Natural killer cell treated with Interleukin-12 subunit alpha and Interleukin-12 subunit beta and Interleukin-15 and Interleukin-18, amount 100 ng/mL, for 72 hours (primary cell): ENCODE results near the gene PPEF2. TPM values are rescaled to one million over a fixed set of nuclear protein-coding genes. Genes with fewer than 3 reads are reported as not detected.
"Not testable (repeated sequence)": the region's sequence is repeated elsewhere in the genome, so short reads cannot be mapped to it uniquely, and the experiment has no call there.

ENCODE experiments used
- ATAC-seq, 2 donors: fragments of 150-1000 bp; cut with Tn5 transposase in 1 of 2; sonication (Bioruptor Pico), chemical (Tn5 transposase) in 1 of 2; 2 replicates each; pipeline ENCODE4 v1.10.0; 2021
- DNase-seq: peaks from one replicate; pipeline ENCODE4 v3.0.0; 2022; ENCODE audit warnings: low spot score
- H3K27ac Mint-ChIP-seq, 2 donors: 1 replicate in 1 of 2; 2 replicates in 1 of 2; pipeline ENCODE4 v1.8.0; 2022; ENCODE audit warnings: mixed read lengths in 2 of 2, mild to moderate bottlenecking in 1 of 2, moderate library complexity in 1 of 2
- H3K27me3 Mint-ChIP-seq, 2 donors: 1 replicate in 1 of 2; 2 replicates in 1 of 2; pipeline ENCODE4 v1.8.0; 2022; ENCODE audit warnings: mixed read lengths in 2 of 2
- H3K36me3 Mint-ChIP-seq: one replicate; pipeline ENCODE4 v1.8.0; 2022; ENCODE audit warnings: mixed read lengths
- H3K4me1 Mint-ChIP-seq, 2 donors: 1 replicate in 1 of 2; 2 replicates in 1 of 2; pipeline ENCODE4 v1.8.0; 2022; ENCODE audit warnings: low read depth in 2 of 2, mixed read lengths in 2 of 2, mild to moderate bottlenecking in 1 of 2
- H3K4me3 Mint-ChIP-seq: one replicate; pipeline ENCODE4 v1.8.0; 2022; ENCODE audit warnings: mixed read lengths
- H3K9me3 Mint-ChIP-seq: 2 replicates; pipeline ENCODE4 v1.8.0; 2022; ENCODE audit warnings: mixed read lengths
- total RNA-seq, 2 donors: library from RNA; stranded (reverse); gene quantifications; one replicate each; pipeline ENCODE4 v1.2.3, GENCODE V29; 2022

The PPEF2 gene
- total RNA-seq, 2 donors from 2014 or later: not detected

DNA sequence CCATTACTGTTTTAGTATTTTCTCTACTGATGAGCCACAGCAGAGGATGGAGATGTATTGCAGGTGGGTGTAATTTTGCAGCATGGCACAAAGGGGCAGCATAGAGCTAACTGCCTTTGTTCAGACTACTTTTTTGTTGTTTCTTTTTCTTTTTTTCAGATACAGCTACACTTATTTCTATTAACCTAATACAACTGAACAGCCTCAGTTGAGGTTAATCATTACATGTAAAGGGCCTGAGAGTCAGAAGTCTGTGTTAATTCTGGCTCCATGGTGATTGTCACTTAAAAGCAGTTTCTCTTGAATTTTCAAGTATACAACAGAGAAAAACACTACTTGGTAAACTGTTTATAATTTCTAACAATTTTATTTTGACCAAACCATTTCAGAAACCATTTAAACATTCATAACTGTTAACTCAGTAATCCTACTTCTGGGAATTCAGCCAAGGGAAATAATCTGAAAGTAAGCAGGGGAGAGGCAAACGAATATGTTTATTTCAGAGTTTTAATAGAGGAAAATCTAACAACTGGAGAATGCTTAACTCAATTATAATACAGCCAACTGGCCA, 13.9 kb upstream of the PPEF2 start:
- Mint-ChIP-seq H3K36me3 (peaks cover 7% of the 10 kb centered on the region), H3K4me3 (no peak overlapping the region), H3K27me3 (no peaks in the 10 kb centered on the region), H3K4me1 (no peaks in the 10 kb centered on the region), H3K9me3 (no peaks in the 10 kb centered on the region), H3K27ac (no peak overlapping the region)
- ATAC-seq (peak in 1 of 2 donors; percentile 49), DNase-seq (no peak)

- H3K27ac Mint-ChIP-seq: no peak overlapping the region
- DNase-seq (no peak), ATAC-seq (no peak)
These were observed 10.7 kb upstream of the PPEF2 start for GRCh38 chr4:75912968-75913367.

GRCh38 chr4:75910831-75911230, 8.6 kb upstream of the PPEF2 start:
- H3K4me3 Mint-ChIP-seq, H3K9me3 Mint-ChIP-seq, H3K27ac Mint-ChIP-seq, H3K36me3 Mint-ChIP-seq, DNase-seq, H3K27me3 Mint-ChIP-seq, ATAC-seq, H3K4me1 Mint-ChIP-seq: not testable (repeated sequence)

More at GRCh38 chr4:75912968-75913367, 10.7 kb upstream of the PPEF2 start:
- H3K27me3 Mint-ChIP-seq: no peaks in the 10 kb centered on the region
- no peaks in the 10 kb centered on the region for H3K9me3 Mint-ChIP-seq
- H3K4me3 Mint-ChIP-seq: no peak overlapping the region
- no peaks in the 10 kb centered on the region for H3K4me1 Mint-ChIP-seq
- H3K36me3 Mint-ChIP-seq: no peaks in the 10 kb centered on the region

DNA sequence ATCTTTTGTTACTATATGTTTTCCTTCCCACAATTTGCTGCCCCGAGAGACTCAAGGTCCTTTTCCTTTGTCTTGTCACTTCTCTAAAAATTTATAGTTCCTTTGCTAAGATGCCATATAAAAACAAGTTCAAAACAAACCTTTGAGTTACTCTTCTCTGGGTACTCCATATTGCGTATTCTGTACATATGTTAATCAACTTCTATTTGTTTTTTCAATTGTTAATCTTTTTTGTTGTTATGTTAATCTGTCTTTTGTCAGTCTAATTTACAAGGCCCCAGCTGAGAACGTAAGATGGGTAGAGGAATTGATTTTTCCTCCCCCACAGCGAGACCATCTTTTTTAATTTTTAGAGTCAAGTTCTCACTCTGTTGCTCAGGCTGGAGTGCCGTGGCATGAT, 7.2 kb upstream of the PPEF2 start:
- Mint-ChIP-seq H3K27ac (no peak overlapping the region), H3K36me3 (no peaks in the 10 kb centered on the region)

DNA sequence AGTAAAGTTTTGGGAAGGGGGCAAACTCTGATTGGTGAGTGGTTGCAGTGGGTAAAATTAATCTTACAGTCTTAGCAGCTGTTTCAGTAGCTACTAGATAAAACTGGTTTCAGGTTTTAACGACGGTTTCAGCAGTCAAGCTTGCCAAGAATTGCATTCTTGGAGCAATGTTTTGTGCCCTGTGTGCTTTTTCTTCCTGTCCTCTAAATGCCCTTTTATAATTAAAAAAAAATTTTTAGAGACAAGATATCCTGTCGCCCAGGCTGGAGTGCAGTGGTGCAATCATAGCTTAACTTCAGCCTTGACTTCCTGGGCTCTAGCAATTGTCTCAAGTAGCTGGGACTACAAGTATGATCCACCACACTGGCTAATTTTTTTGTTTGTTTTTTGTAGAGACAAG, 6.3 kb upstream of the PPEF2 start:
- no peak overlapping the region for H3K27ac Mint-ChIP-seq
- ATAC-seq (no peak), DNase-seq (no peak)
- no peaks in the 10 kb centered on the region for H3K27me3 Mint-ChIP-seq
- no peaks in the 10 kb centered on the region for H3K9me3 Mint-ChIP-seq
- no peaks in the 10 kb centered on the region for H3K4me1 Mint-ChIP-seq
- no peak overlapping the region for H3K4me3 Mint-ChIP-seq
- H3K36me3 Mint-ChIP-seq: no peaks in the 10 kb centered on the region

More for the DNA sequence above, 7.2 kb upstream of the PPEF2 start:
- Mint-ChIP-seq H3K4me1 (no peaks in the 10 kb centered on the region), H3K4me3 (no peak overlapping the region), H3K27me3 (no peaks in the 10 kb centered on the region), H3K9me3 (no peaks in the 10 kb centered on the region)
- ATAC-seq: no peak
- DNase-seq: no peak

DNA sequence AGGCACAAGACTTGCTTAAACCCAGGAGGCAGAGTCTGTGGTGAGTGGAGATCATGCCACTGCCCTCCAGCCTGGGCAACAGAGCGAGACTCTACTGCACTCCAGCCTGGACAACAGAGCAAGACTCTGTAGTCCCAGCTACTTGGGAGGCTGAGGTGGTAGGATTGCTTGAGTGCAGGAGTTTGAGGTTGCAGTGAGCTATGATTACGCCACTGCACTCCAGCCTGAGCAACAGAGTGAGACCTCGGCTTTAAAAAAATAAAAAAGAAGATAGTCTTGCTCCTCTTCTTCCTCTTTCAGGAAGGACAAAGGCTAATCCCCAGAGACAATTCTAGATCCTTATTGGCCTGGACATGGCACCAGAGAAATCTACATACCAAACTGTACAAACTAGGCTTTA, 5.7 kb upstream of the PPEF2 start:
- Mint-ChIP-seq H3K4me1 (no peaks in the 10 kb centered on the region), H3K27me3 (no peaks in the 10 kb centered on the region), H3K4me3 (no peak overlapping the region), H3K9me3 (no peaks in the 10 kb centered on the region), H3K36me3 (no peaks in the 10 kb centered on the region), H3K27ac (no peak overlapping the region)
- DNase-seq (no peak), ATAC-seq (no peak)

GRCh38 chr4:75904076-75904475, 1.8 kb upstream of the PPEF2 start:
- H3K36me3 Mint-ChIP-seq: no peaks in the 10 kb centered on the region
- no peaks in the 10 kb centered on the region for H3K9me3 Mint-ChIP-seq
- no peak for DNase-seq
- peaks cover 0 to 3% of the 10 kb centered on the region in 2 donors for H3K27me3 Mint-ChIP-seq
- no peak for ATAC-seq
- H3K27ac Mint-ChIP-seq: no peak overlapping the region
- H3K4me1 Mint-ChIP-seq: no peaks in the 10 kb centered on the region
- no peak overlapping the region for H3K4me3 Mint-ChIP-seq

- no peak overlapping the region for H3K4me3 Mint-ChIP-seq
- no peak for DNase-seq
These were observed 3.7 kb downstream of the PPEF2 start for GRCh38 chr4:75898536-75898935.

DNA sequence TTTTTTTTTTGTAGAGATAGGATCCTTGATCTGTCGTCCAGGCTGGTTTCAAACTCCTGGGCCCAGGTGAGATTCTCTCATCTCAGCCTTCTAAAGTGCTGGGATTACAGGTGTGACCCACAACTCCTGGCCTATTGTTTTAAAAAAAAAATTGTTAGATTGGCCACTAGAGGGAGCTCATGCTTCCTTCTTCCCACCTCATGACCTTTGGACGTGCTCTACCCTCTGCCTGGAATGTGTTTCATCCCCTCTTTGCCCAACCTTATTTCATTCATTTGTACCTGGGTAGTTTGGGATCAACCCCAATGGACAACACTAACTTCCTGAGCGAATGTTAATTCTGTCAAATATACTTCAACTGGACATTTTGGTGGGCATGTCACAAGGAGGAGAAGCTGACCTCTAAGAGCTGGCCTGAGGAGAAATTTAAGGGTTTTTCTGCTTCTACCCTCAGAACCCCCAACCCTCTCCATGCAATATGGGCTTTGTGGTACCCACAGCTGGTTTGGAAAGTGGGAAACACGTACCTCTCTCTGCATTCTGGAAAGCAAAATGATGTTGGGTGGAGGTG, 6.4 kb downstream of the PPEF2 start:
- H3K27ac Mint-ChIP-seq: no peak overlapping the region
- ATAC-seq (peak; percentile 57 to 70), DNase-seq (no peak)
- H3K36me3 Mint-ChIP-seq: no peaks in the 10 kb centered on the region
- H3K4me3 Mint-ChIP-seq: no peak overlapping the region
- H3K4me1 Mint-ChIP-seq: no peaks in the 10 kb centered on the region
- no peaks in the 10 kb centered on the region for H3K9me3 Mint-ChIP-seq
- peaks cover 5 to 10% of the 10 kb centered on the region in 2 donors for H3K27me3 Mint-ChIP-seq

More at GRCh38 chr4:75898536-75898935, 3.7 kb downstream of the PPEF2 start:
- no peaks in the 10 kb centered on the region for H3K9me3 Mint-ChIP-seq
- H3K36me3 Mint-ChIP-seq: no peaks in the 10 kb centered on the region
- H3K27me3 Mint-ChIP-seq: peaks cover 5 to 10% of the 10 kb centered on the region in 2 donors
- no peak for ATAC-seq
- no peaks in the 10 kb centered on the region for H3K4me1 Mint-ChIP-seq
- no peak overlapping the region for H3K27ac Mint-ChIP-seq

DNA sequence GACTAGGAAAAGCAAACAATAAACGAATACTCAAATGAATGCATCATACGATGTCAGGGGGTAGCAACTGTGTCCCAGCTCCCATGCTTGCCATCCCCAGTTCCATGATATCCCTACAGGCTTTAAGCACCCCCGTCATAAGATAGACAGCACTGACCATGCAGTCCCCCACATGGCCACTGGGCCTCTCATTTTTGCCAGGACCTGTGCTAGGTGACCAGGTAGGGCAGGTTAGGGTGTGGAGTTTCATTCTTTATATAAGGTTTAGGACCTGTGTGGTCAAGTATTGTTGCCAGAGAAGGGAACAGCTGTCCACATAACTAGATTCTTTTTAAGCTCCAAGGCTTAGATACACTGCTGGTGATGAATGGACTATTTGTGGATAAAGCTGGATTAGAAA, 9.7 kb downstream of the PPEF2 start:
- Mint-ChIP-seq H3K27ac (no peak overlapping the region), H3K4me1 (no peaks in the 10 kb centered on the region), H3K4me3 (no peak overlapping the region), H3K36me3 (no peaks in the 10 kb centered on the region), H3K27me3 (peaks cover 6 to 7% of the 10 kb centered on the region in 2 donors), H3K9me3 (no peaks in the 10 kb centered on the region)
- ATAC-seq: no peak
- DNase-seq: no peak

DNA sequence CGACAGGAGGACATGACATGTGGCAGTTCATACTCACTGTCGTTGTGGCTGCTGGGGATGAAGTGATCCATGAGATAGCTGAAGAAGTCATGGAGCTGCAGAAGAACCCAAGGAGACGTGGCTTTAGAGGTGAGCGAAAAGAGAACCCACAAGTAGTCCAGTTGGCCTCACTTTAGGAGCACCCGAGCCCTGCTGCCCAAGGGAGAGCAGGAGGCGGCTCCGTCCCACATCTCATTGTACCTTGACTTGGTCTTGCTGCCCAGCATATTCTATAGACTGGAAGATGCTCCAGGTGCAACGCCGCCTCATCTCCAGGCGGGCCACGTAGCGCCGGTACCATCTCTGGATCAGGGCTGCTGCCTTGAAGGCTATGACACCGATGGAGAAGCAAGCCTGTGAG, 10.6 kb downstream of the PPEF2 start:
- ATAC-seq: no peak
- Mint-ChIP-seq H3K27me3 (peaks cover 6 to 7% of the 10 kb centered on the region in 2 donors), H3K36me3 (no peaks in the 10 kb centered on the region), H3K27ac (no peak overlapping the region), H3K9me3 (no peaks in the 10 kb centered on the region), H3K4me1 (no peaks in the 10 kb centered on the region), H3K4me3 (no peak overlapping the region)
- no peak for DNase-seq

- Mint-ChIP-seq H3K9me3 (no peaks in the 10 kb centered on the region), H3K27ac (no peak overlapping the region), H3K36me3 (no peaks in the 10 kb centered on the region), H3K4me1 (no peaks in the 10 kb centered on the region), H3K27me3 (peaks cover 6 to 7% of the 10 kb centered on the region in 2 donors), H3K4me3 (no peak overlapping the region)
- ATAC-seq: peak in 1 of 2 donors; percentile 20
- no peak for DNase-seq
These were observed 12.6 kb downstream of the PPEF2 start for GRCh38 chr4:75889537-75890199.

DNA sequence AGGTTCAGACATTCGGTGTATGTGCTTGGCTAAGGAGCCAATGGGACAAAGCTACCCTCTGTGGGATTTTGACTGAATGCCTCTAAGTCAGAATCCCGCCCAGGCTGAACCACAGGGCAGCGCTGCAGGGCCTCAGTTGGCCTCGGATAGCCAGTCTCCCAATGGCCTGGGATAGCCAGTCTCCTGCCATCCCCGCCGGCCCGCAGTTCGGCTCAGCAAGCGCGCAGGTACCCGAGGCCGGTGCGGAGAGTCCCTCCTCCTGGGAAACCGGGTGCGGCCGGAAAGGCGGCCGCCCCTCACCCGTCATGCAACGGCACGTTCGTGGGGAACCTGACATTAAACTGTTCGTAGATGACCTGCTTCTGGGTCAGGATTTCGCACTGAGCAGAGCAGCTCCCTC, 16.1 kb downstream of the PPEF2 start:
- no peak overlapping the region for H3K27ac Mint-ChIP-seq
- H3K36me3 Mint-ChIP-seq: no peaks in the 10 kb centered on the region
- no peak for ATAC-seq

DNA sequence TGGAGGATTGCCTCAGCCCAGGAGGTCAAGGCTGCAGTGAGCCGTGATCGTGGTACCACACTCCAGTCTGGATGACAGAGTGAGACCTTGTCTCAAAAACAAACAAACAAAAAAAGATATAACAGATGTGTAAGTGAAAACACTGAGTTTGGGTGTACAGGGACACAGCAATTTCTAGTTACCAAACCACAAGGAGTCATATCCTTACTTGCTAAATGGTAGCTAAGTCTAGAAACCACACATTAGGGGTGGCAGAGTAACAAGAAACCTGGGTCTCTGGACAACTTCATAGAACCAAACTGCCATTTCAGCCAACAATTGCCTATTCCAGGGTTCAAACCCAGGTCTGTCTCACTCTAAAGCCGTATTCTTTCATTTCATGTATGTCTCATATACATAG, 20.8 kb downstream of the PPEF2 start:
- H3K27ac Mint-ChIP-seq: no peak overlapping the region
- peak in 1 of 2 donors; percentile 78 for ATAC-seq
- peaks cover 0 to 6% of the 10 kb centered on the region in 2 donors for H3K27me3 Mint-ChIP-seq
- no peaks in the 10 kb centered on the region for H3K36me3 Mint-ChIP-seq
- no peaks in the 10 kb centered on the region for H3K9me3 Mint-ChIP-seq
- no peaks in the 10 kb centered on the region for H3K4me1 Mint-ChIP-seq
- H3K4me3 Mint-ChIP-seq: no peak overlapping the region
- DNase-seq: no peak

More for the DNA sequence above, 16.1 kb downstream of the PPEF2 start:
- H3K4me3 Mint-ChIP-seq: no peak overlapping the region
- no peaks in the 10 kb centered on the region for H3K4me1 Mint-ChIP-seq
- no peaks in the 10 kb centered on the region for H3K9me3 Mint-ChIP-seq
- peaks cover 6 to 7% of the 10 kb centered on the region in 2 donors for H3K27me3 Mint-ChIP-seq
- DNase-seq: no peak
